Uterus (tissue), 4 donors: ENCODE measurements around the gene CHRNA5. TPM values are rescaled to one million over a fixed set of nuclear protein-coding genes. Genes with fewer than 3 reads are reported as not detected.

Experiments used
- DNase-seq, 2 donors: peaks; one replicate each; pipeline ENCODE4 v3.0.0-alpha.2; 2019 to 2020
- H3K27ac ChIP-seq, 2 donors: fragments of 200-600 bp; sonication (generic); 1 replicate in 1 of 2; 2 replicates in 1 of 2; pipeline ENCODE4 v1.5.1; 2016 to 2018
- H3K27me3 ChIP-seq, 2 donors: fragments of 200-600 bp; sonication (generic); one replicate each; pipeline ENCODE4 v1.5.1; 2018 to 2019; ENCODE audit warnings: control low read depth in 1 of 2
- H3K36me3 ChIP-seq, 2 donors: fragments of 200-600 bp; sonication (generic); one replicate each; pipeline ENCODE4 v1.5.1; 2019; ENCODE audit warnings: control low read depth in 1 of 2
- H3K4me1 ChIP-seq, 2 donors: fragments of 200-600 bp; sonication (generic); one replicate each; pipeline ENCODE4 v1.5.1; 2018 to 2019; ENCODE audit warnings: control low read depth in 1 of 2
- H3K4me3 ChIP-seq, 2 donors: fragments of 200-600 bp; sonication (generic); 1 replicate in 1 of 2; 2 replicates in 1 of 2; pipeline ENCODE4 v1.5.1; 2018 to 2019; ENCODE audit warnings: mild to moderate bottlenecking in 1 of 2
- H3K9me3 ChIP-seq, 2 donors: fragments of 200-600 bp; sonication (generic); one replicate each; pipeline ENCODE4 v1.5.1; 2019; ENCODE audit warnings: control low read depth in 1 of 2
- POLR2A ChIP-seq, 2 donors: fragments of 450-650 bp; IDR thresholded peaks; one replicate each; pipeline ENCODE4 v1.6.1; 2016; ENCODE audit warnings: antibody characterized with exemption in 2 of 2, mild to moderate bottlenecking in 1 of 2, moderate library complexity in 1 of 2
- intact Hi-C: fragments of 100-400 bp; cut with DNase I; formaldehyde crosslinking; loops from one replicate; pipeline ENCODE4 v1.15.1; 2023; ENCODE audit warnings: low total_unique reads
- total RNA-seq, 4 donors: library from RNA; depleted of rRNA in 3 of 4; stranded (reverse); fragments of >200 nt in 3 of 4; gene quantifications; one replicate each; pipeline versions ENCODE4 v1.1.0 to v1.2.4, GENCODE V29; 2014 to 2023
- TF ChIP-seq, protein P1 (sequence below), 4 experiments: fragments of 200-600 bp in 2 of 4; fragments of 450-650 bp in 2 of 4; sonication (generic) in 2 of 4; IDR thresholded peaks; one replicate each; pipeline ENCODE4 v1.5.1; 2016 to 2019; ENCODE audit warnings: antibody characterized with exemption in 4 of 4, mild to moderate bottlenecking in 2 of 4, moderate library complexity in 1 of 4
- donor health status: DM: yes; HTN: yes; CAD: no.

Gene CHRNA5
- total RNA-seq, 4 donors from 2014 or later, result 2.0 to 4.2 (median 3.8) TPM; not detected in 1

DNA sequence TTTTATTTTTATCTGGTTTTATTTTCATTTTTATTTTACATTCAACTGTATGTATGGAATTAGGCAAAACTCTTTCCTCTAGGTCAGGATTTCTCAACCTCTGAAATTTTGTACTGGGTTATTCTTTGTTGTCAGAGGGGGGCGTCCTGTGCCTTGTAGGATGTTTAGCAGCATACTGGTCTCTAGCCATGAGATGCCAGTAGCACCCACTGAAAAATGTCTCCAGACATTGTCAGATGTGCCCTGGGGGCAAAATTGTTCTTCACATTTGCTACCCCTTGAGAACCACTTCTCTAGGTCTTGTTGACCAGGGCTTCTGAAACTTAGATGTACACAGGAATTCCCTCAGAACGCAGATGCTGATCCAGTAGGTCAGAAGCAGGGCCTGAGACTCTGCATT lies 5.4 kb downstream of the CHRNA5 start:
- Histone ChIP-seq H3K9me3 (no peaks in the 10 kb centered on the region), H3K27ac (no peak overlapping the region), H3K27me3 (no peaks in the 10 kb centered on the region), H3K4me1 (no peaks in the 10 kb centered on the region), H3K4me3 (no peak overlapping the region), H3K36me3 (no peaks in the 10 kb centered on the region)
- DNase-seq, result no peak
- intact Hi-C loops, result no loop called here
- TF ChIP-seq POLR2A (IDR thresholded peaks at IDR 0.05), result no peak
- TF ChIP-seq, protein P1, sequence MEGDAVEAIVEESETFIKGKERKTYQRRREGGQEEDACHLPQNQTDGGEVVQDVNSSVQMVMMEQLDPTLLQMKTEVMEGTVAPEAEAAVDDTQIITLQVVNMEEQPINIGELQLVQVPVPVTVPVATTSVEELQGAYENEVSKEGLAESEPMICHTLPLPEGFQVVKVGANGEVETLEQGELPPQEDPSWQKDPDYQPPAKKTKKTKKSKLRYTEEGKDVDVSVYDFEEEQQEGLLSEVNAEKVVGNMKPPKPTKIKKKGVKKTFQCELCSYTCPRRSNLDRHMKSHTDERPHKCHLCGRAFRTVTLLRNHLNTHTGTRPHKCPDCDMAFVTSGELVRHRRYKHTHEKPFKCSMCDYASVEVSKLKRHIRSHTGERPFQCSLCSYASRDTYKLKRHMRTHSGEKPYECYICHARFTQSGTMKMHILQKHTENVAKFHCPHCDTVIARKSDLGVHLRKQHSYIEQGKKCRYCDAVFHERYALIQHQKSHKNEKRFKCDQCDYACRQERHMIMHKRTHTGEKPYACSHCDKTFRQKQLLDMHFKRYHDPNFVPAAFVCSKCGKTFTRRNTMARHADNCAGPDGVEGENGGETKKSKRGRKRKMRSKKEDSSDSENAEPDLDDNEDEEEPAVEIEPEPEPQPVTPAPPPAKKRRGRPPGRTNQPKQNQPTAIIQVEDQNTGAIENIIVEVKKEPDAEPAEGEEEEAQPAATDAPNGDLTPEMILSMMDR (IDR thresholded peaks at IDR 0.05), result no peak

GRCh38 chr15:78571382-78571781 lies 6.1 kb downstream of the CHRNA5 start:
- intact Hi-C loops, result no loop called here
- H3K36me3 ChIP-seq, result no peaks in the 10 kb centered on the region

DNA sequence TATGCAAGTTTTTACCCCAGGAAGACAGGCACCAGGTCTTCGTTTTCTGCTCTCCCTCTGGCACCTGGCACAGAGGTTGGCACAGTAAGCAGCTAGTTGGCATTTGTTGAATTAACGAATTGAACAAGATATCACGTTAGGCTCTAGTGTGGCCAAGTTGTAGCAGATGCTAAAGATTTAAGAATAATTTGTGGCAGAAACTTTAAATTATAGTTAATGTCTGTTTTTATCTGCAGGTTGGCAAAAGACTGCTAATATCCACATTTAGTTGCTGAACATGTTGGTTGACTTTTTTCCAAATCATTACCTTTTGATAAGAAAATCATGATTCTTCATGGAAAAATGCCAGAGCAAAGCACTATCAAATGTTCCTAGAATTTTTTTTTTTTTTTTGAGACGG lies 8.1 kb downstream of the CHRNA5 start:
- TF ChIP-seq, protein P1 (IDR thresholded peaks at IDR 0.05), result no peak
- TF ChIP-seq POLR2A (IDR thresholded peaks at IDR 0.05), result no peak
- H3K4me1 ChIP-seq, result no peaks in the 10 kb centered on the region
- DNase-seq, result no peak
- H3K9me3 ChIP-seq, result no peaks in the 10 kb centered on the region
- intact Hi-C loops, result no loop called here
- no peaks in the 10 kb centered on the region for H3K27me3 ChIP-seq
- no peak overlapping the region for H3K4me3 ChIP-seq
- no peaks in the 10 kb centered on the region for H3K36me3 ChIP-seq
- H3K27ac ChIP-seq, result no peak overlapping the region

More at GRCh38 chr15:78571382-78571781, 6.1 kb downstream of the CHRNA5 start:
- Histone ChIP-seq H3K27me3 (no peaks in the 10 kb centered on the region), H3K9me3 (no peaks in the 10 kb centered on the region), H3K4me3 (no peak overlapping the region), H3K27ac (no peak overlapping the region), H3K4me1 (no peaks in the 10 kb centered on the region)
- DNase-seq, result no peak
- TF ChIP-seq POLR2A (IDR thresholded peaks at IDR 0.05), result no peak
- TF ChIP-seq, protein P1 (IDR thresholded peaks at IDR 0.05), result no peak

- no peak for DNase-seq
- no peaks in the 10 kb centered on the region for H3K4me1 ChIP-seq
- no peak overlapping the region for H3K4me3 ChIP-seq
- H3K9me3 ChIP-seq, result no peaks in the 10 kb centered on the region
- H3K27ac ChIP-seq, result no peak overlapping the region
- H3K36me3 ChIP-seq, result no peaks in the 10 kb centered on the region
- H3K27me3 ChIP-seq, result no peaks in the 10 kb centered on the region
- TF ChIP-seq POLR2A (IDR thresholded peaks at IDR 0.05), result no peak
- intact Hi-C loops, result no loop called here
Measured at GRCh38 chr15:78574944-78575343, 9.6 kb downstream of the CHRNA5 start.

DNA sequence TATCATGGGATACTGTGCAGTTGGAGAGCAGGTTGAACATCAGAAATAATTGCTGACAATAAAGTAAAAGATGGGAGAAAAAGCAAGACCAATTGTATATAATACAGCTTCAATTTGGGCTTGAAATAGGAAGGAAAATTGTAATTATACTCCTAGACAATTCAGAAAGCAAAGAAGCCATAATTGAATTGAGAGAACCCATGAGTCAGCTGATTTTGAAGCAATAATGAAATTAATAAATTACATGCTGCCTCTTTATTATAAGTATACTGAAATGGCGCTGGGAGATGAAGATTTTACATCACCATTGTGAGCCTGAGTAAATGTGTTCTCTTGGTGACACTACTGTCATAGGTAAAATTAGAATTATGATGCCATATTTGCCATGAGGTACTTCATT lies 32.3 kb downstream of the CHRNA5 start:
- TF ChIP-seq POLR2A (IDR thresholded peaks at IDR 0.05), result no peak
- TF ChIP-seq, protein P1 (IDR thresholded peaks at IDR 0.05), result no peak
- no peaks in the 10 kb centered on the region for H3K9me3 ChIP-seq
- no peak overlapping the region for H3K27ac ChIP-seq
- H3K36me3 ChIP-seq, result no peaks in the 10 kb centered on the region
- no peaks in the 10 kb centered on the region for H3K27me3 ChIP-seq
- no peaks in the 10 kb centered on the region for H3K4me1 ChIP-seq
- no peak overlapping the region for H3K4me3 ChIP-seq
- no peak for DNase-seq
- intact Hi-C loops, result no loop called here

- no peak for DNase-seq
- Histone ChIP-seq H3K36me3 (no peaks in the 10 kb centered on the region), H3K27ac (no peak overlapping the region), H3K4me1 (no peaks in the 10 kb centered on the region), H3K9me3 (no peaks in the 10 kb centered on the region), H3K4me3 (no peak overlapping the region), H3K27me3 (no peaks in the 10 kb centered on the region)
- no peak for TF ChIP-seq POLR2A (IDR thresholded peaks at IDR 0.05)
- TF ChIP-seq, protein P1 (IDR thresholded peaks at IDR 0.05), result no peak
- intact Hi-C loops, result no loop called here
Measured at GRCh38 chr15:78598348-78598747, 33.0 kb downstream of the CHRNA5 start.
